Testis (tissue), 3 donors: ENCODE data around the gene SEMA3C. TPM values are rescaled to one million over a fixed set of nuclear protein-coding genes. Genes with fewer than 3 reads are reported as not detected.

ENCODE experiments used
- DNase-seq: peaks from one replicate; pipeline ENCODE4 v3.0.0-alpha.2; 2019
- H3K27ac ChIP-seq, 2 donors: fragments of 200-600 bp; sonication (generic); one replicate each; pipeline ENCODE4 v1.5.1; 2019
- H3K27me3 ChIP-seq: fragments of 200-600 bp; sonication (generic); one replicate; pipeline ENCODE4 v1.5.1; 2019
- H3K36me3 ChIP-seq: fragments of 200-600 bp; sonication (generic); one replicate; pipeline ENCODE4 v1.5.1; 2017; ENCODE audit warnings: low read depth; ENCODE audit errors: missing control alignments
- H3K4me1 ChIP-seq: fragments of 200-600 bp; sonication (generic); one replicate; pipeline ENCODE4 v1.5.1; 2019
- H3K4me3 ChIP-seq, 2 donors: fragments of 200-600 bp; sonication (generic); one replicate each; pipeline ENCODE4 v1.5.1; 2017 to 2019
- H3K9me3 ChIP-seq: fragments of 200-600 bp; sonication (generic); one replicate; pipeline ENCODE4 v1.5.1; 2017
- POLR2A ChIP-seq: fragments of 450-650 bp; IDR thresholded peaks from one replicate; pipeline ENCODE4 v1.6.1; 2017; ENCODE audit warnings: antibody characterized with exemption, mild to moderate bottlenecking, moderate library complexity
- WGBS, 2 donors: methylation state at CpG; one replicate each; pipeline ENCODE4 v1.1.5; 2018; 5-methylcytosine and 5-hydroxymethylcytosine counted together
- intact Hi-C: fragments of 100-400 bp; cut with DNase I; formaldehyde crosslinking; loops from one replicate; pipeline ENCODE4 v1.15.1; 2023; ENCODE audit warnings: low total_unique reads
- polyA plus RNA-seq: library from polyadenylated mRNA; stranded (reverse); fragments of 350-450 nt; fragmentation: Illumina TruSeq; extraction: RNeasy Lipid Tissue Mini Kit (QIAGEN cat#74804); gene quantifications from one replicate; pipeline ENCODE4 v1.2.3, GENCODE V29; 2014; ENCODE audit warnings: low read depth, low replicate concordance; ENCODE audit not compliant: insufficient read depth
- total RNA-seq, 2 donors: library from RNA; depleted of rRNA; stranded (reverse); fragments of >200 nt; gene quantifications; one replicate each; pipeline ENCODE4 v1.2.3, GENCODE V29; 2016
- TF ChIP-seq, protein P1 (sequence below), 3 experiments: fragments of 450-650 bp in 2 of 3; fragments of 200-600 bp in 1 of 3; sonication (generic) in 1 of 3; IDR thresholded peaks; one replicate each; pipeline ENCODE4 v1.5.1; 2016 to 2019; ENCODE audit warnings: antibody characterized with exemption in 3 of 3, mild to moderate bottlenecking in 2 of 3, moderate library complexity in 1 of 3

SEMA3C gene
- total and polyA plus RNA-seq, 3 donors from 2014 or later, result 23.1 to 113 (median 78.8) TPM

DNA sequence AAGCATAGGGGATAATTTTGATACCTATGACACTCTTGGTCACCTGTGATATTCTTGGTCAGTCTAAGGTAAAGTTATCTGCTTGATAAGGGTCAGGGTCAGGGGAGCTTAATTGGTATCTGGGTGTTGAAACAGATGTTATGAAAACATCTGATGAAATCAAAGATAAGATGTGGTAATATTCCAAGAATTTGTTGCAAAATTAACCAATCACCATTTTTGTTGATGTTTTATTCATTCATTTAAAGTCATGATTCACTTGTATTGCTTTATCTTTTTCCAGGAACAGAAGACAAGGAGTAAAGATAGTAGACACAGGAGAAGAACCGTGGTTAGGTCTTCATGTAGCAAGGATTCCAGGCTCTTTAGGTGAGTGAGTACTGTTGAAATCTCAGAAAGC, 103.1 kb downstream of the SEMA3C start:
- DNase-seq, result no peak
- Histone ChIP-seq H3K36me3 (no peaks in the 10 kb centered on the region), H3K9me3 (no peaks in the 10 kb centered on the region), H3K4me1 (no peaks in the 10 kb centered on the region), H3K27ac (no peak overlapping the region), H3K27me3 (no peaks in the 10 kb centered on the region), H3K4me3 (no peak overlapping the region)
- 82 to 85% methylated on average over 1 of the region's 1 CpG for WGBS, 2 donors
- intact Hi-C loops, result no loop called here
- TF ChIP-seq, protein P1, sequence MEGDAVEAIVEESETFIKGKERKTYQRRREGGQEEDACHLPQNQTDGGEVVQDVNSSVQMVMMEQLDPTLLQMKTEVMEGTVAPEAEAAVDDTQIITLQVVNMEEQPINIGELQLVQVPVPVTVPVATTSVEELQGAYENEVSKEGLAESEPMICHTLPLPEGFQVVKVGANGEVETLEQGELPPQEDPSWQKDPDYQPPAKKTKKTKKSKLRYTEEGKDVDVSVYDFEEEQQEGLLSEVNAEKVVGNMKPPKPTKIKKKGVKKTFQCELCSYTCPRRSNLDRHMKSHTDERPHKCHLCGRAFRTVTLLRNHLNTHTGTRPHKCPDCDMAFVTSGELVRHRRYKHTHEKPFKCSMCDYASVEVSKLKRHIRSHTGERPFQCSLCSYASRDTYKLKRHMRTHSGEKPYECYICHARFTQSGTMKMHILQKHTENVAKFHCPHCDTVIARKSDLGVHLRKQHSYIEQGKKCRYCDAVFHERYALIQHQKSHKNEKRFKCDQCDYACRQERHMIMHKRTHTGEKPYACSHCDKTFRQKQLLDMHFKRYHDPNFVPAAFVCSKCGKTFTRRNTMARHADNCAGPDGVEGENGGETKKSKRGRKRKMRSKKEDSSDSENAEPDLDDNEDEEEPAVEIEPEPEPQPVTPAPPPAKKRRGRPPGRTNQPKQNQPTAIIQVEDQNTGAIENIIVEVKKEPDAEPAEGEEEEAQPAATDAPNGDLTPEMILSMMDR (IDR thresholded peaks at IDR 0.05), result no peak
- no peak for TF ChIP-seq POLR2A

DNA sequence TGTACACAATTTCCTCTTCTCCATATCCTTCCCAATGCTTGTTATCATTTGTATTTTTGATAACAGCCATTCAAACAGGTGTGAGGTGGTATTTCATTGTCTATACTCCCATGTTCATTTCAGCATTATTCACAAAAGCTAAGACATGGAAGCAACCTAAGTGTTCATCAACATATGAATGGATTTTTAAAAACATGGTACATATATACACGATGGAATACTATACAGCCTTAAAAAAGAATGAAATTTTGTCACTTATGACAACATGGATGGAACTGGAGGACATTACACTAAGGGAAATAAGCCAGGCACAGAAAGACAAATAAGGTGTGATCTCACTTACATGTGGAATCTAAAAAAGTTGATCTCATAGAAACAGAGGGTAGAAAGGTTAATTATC, 109.3 kb downstream of the SEMA3C start:
- intact Hi-C loops, result no loop called here
- TF ChIP-seq POLR2A, result no peak
- TF ChIP-seq, protein P1 (IDR thresholded peaks at IDR 0.05), result no peak
- Histone ChIP-seq H3K36me3 (no peaks in the 10 kb centered on the region), H3K4me1 (no peaks in the 10 kb centered on the region), H3K4me3 (no peak overlapping the region), H3K27me3 (no peaks in the 10 kb centered on the region), H3K27ac (no peak overlapping the region), H3K9me3 (no peaks in the 10 kb centered on the region)
- DNase-seq, result no peak
- 95 to 96% methylated on average over 1 of the region's 1 CpG for WGBS, 2 donors

GRCh38 chr7:80807166-80807900, 111.5 kb downstream of the SEMA3C start:
- 49 to 62% methylated on average over 3 of the region's 3 CpGs for WGBS, 2 donors
- no peaks in the 10 kb centered on the region for H3K27me3 ChIP-seq
- H3K9me3 ChIP-seq, result no peaks in the 10 kb centered on the region
- intact Hi-C loops, result no loop called here
- TF ChIP-seq POLR2A, result no peak
- TF ChIP-seq, protein P1 (IDR thresholded peaks at IDR 0.05), result no peak
- H3K27ac ChIP-seq, result no peak overlapping the region
- no peak for DNase-seq
- H3K4me3 ChIP-seq, result no peak overlapping the region
- no peaks in the 10 kb centered on the region for H3K4me1 ChIP-seq
- H3K36me3 ChIP-seq, result no peaks in the 10 kb centered on the region

GRCh38 chr7:80806663-80807062, 112.2 kb downstream of the SEMA3C start:
- H3K27me3 ChIP-seq, result no peaks in the 10 kb centered on the region
- no peak overlapping the region for H3K27ac ChIP-seq
- no peaks in the 10 kb centered on the region for H3K36me3 ChIP-seq
- H3K4me3 ChIP-seq, result no peak overlapping the region
- H3K9me3 ChIP-seq, result no peaks in the 10 kb centered on the region
- no peak for DNase-seq
- 63 to 68% methylated on average over 6 of the region's 6 CpGs for WGBS, 2 donors
- TF ChIP-seq POLR2A, result no peak
- TF ChIP-seq, protein P1 (IDR thresholded peaks at IDR 0.05), result no peak
- H3K4me1 ChIP-seq, result no peaks in the 10 kb centered on the region
- intact Hi-C loops, result no loop called here

DNA sequence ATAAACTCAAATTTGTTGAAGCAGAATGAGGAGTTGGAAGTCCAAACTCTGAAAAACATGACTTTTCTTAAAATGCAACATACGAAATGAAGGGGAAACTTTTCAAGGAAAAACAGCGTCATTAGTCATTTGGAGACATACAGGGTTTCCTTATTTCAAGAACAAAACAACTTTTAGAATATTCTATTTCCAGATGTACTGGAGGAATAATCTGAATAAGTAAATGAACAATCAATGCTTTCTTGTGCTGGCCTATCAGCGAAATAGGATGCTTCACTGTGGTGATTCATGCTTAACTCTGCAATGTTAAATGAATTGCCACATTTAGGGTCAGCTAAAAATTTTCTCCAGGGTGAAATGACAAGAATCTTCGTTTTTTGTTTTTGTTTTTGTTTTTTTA, 114.3 kb downstream of the SEMA3C start:
- Histone ChIP-seq H3K36me3 (no peaks in the 10 kb centered on the region), H3K9me3 (no peaks in the 10 kb centered on the region), H3K27me3 (no peaks in the 10 kb centered on the region), H3K4me3 (no peak overlapping the region), H3K4me1 (no peaks in the 10 kb centered on the region), H3K27ac (no peak overlapping the region)
- WGBS, 2 donors, result 85 to 90% methylated on average over 4 of the region's 4 CpGs
- TF ChIP-seq POLR2A, result no peak
- TF ChIP-seq, protein P1 (IDR thresholded peaks at IDR 0.05), result no peak
- no peak for DNase-seq
- intact Hi-C loops, result no loop called here
